ENCODE results near the gene GRAMD1A. TPM values are rescaled to one million over a fixed set of nuclear protein-coding genes. Genes with fewer than 3 reads are reported as not detected.

Gene GRAMD1A
- total RNA-seq = 17.2 and 24.6 TPM in 2 replicates

DNA sequence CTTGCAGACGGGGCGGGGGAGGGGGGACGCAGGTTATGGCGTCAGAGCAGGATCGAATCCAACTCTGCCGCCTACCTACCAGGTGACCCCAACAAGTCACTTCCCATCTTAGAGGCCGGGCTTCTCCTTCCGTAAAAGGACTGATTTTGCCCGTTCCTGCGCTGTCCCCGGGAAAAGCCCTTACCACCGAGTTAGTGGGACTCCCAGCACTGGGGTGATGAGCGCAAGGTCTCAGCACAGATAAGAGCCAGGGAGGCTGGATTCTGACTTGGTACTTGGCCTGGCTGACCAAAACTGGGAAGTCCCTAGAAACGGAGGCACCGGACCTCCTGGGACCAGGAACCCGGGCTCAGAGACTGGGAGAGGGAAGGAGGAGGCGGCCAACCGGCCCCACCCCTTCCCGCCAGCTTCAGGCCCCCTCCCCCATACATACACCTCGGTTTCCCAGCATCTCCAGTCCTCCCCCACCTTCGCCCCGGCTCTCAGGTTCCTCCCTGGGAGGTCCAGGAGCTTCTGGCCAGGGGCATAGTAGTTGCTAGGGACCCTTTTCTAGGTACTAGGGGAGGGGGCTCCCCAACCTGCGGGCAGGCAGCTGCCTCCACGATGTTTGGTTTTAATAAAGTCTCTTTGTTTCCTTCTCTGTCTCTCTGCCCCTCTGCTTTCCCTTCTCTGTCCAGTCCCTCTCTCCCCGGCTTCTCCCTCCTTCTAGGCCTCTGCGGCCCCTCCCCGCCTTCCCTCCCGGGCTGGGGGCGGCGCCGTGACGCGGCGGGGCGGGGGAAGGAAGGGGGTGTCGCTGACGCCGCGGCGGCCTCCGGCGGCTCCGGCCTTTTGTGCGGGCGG lies at the start of gene GRAMD1A:
Gene GRAMD1A, plus strand, starts transcription at position 826 of the 840 bp plus-strand sequence. CDS start 156 bp downstream, outside the sequence.

GRCh38 chr19:34963573-34964406 lies 36.3 kb upstream of the GRAMD1A start, which contains the start of gene ZNF792:
Gene ZNF792 (minus strand): TSS chr19:34964229. CDS start chr19:34963662, 567 bp downstream.

DNA sequence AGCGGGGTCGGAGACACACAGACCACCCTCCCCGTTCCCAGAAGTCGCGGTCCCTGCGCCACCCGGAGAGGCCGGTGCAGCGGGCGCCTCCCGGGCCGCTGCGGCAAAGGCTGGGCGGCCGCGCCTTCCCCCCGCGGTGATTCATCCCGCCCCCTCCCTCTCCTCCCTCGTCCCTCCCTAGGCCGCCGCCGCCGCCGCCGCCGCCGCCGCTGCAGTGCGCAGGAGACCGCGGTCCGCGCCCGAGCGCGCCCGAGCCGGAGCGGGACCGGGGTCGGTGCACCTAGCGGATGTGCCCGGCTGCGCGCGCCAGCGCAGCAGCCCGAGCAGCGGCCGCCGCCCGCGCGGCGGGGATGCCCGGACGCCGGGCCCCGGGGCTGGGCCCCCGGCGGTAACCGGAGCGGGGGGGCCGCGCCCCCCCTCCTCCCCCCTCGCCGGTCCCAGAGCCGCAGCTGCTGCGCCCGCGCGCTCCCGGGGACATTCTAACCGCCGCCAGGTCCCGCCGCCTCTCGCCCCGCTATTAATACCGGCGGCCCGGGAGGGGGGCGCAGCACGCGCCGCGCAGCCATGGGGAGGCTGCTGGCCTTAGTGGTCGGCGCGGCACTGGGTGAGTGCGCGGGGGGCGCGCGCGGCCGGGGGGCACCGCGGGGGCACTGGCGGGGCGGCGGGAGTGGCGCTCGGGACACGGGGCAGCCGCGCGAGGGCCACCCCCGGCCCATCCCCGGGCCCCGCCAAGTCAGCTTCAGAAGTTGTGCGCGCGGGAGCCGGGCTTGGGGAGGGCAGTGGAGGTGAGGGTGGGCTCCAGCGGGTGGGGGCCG lies 30.3 kb downstream of the GRAMD1A start, which contains the start of gene SCN1B:
Gene SCN1B, plus strand, starts transcription at position 214 of the 815 bp plus-strand sequence. Its CDS starts 351 bp downstream, at position 565.

GRCh38 chr19:35041548-35042055 lies 41.5 kb downstream of the GRAMD1A start, which contains the start of gene HPN:
Gene HPN (plus strand): TSS chr19:35041721. CDS start chr19:35042507, 786 bp downstream.

Other genes with a start within 250 kb of the GRAMD1A start
- gene ZNF599, start 227.1 kb upstream of the GRAMD1A start, total RNA-seq = 3.7 and 5.2 TPM in 2 replicates
- gene ZNF30, start 73.4 kb upstream of the GRAMD1A start, total RNA-seq = 2.6 and 2.9 TPM in 2 replicates
- gene ZNF792, start 36.1 kb upstream of the GRAMD1A start, total RNA-seq = 4.0 and 4.4 TPM in 2 replicates
- gene SCN1B, start 30.1 kb downstream of the GRAMD1A start, total RNA-seq = 16.1 and 32.8 TPM in 2 replicates
- 0.12 TPM in 1 of 2 replicates, not detected in the other for gene HPN, start 41.4 kb downstream of the GRAMD1A start, total RNA-seq
- not detected in 2 replicates for gene FXYD3, start 115.5 kb downstream of the GRAMD1A start, total RNA-seq
- 0.06 and 0.13 TPM in 2 replicates for gene LGI4, start 134.7 kb downstream of the GRAMD1A start, total RNA-seq
- 3.4 and 7.0 TPM in 2 replicates for gene FXYD1, start 138.5 kb downstream of the GRAMD1A start, total RNA-seq
- not detected in 2 replicates for gene FXYD7, start 142.9 kb downstream of the GRAMD1A start, total RNA-seq
- 35.1 and 39.1 TPM in 2 replicates for gene FXYD5, start 154.4 kb downstream of the GRAMD1A start, total RNA-seq
- not detected in 2 replicates for gene FAM187B, start 228.4 kb downstream of the GRAMD1A start, total RNA-seq
- gene LSR, start 248.7 kb downstream of the GRAMD1A start, total RNA-seq = 0.26 and 0.37 TPM in 2 replicates

All from aortic smooth muscle cell (primary cell).